GM12878 (cell line): ENCODE data around the gene POLR1G. TPM values are rescaled to one million over a fixed set of nuclear protein-coding genes. Genes with fewer than 3 reads are reported as not detected.

Source experiments
- ATF2 ChIP-seq: IDR thresholded peaks from 2 replicates; pipeline ENCODE4 v1.6.1; 2012; ENCODE audit warnings: low read length, inconsistent platforms
- ATF3 ChIP-seq: IDR thresholded peaks from 2 replicates; pipeline ENCODE4 v1.6.1; 2011; ENCODE audit warnings: low read depth, mild to moderate bottlenecking, low read length, moderate library complexity, borderline replicate concordance; ENCODE audit errors: extremely low read depth
- BHLHE40 ChIP-seq, 2 experiments: fragments of 450-650 bp in 1 of 2; IDR thresholded peaks; 2 replicates each; pipeline ENCODE4 v1.6.1; 2011 to 2017; ENCODE audit warnings: low read depth in 2 of 2, borderline replicate concordance in 1 of 2, improper control_type of control experiment in 1 of 2, low read length in 1 of 2, mild to moderate bottlenecking in 1 of 2
- CEBPB ChIP-seq, 2 experiments: fragments of 150-350 bp in 1 of 2; IDR thresholded peaks; 2 replicates each; pipeline ENCODE4 v1.6.1; 2012 to 2014; ENCODE audit warnings: low read depth in 2 of 2, low read length in 2 of 2, borderline replicate concordance in 1 of 2, inconsistent platforms in 1 of 2
- CEBPZ ChIP-seq: fragments of 150-350 bp; IDR thresholded peaks from 2 replicates; pipeline ENCODE4 v1.6.1; 2016; ENCODE audit warnings: low read depth, low read length
- CHD4 ChIP-seq: fragments of 200-600 bp; sonication (generic); IDR thresholded peaks from 2 replicates; pipeline ENCODE4 v1.6.1; 2016; ENCODE audit warnings: mild to moderate bottlenecking
- FOXK2 ChIP-seq: fragments of 450-650 bp; IDR thresholded peaks from 2 replicates; pipeline ENCODE4 v1.6.1; 2017; ENCODE audit warnings: mild to moderate bottlenecking, moderate library complexity
- HCFC1 ChIP-seq: fragments of 150-350 bp; IDR thresholded peaks from 2 replicates; pipeline ENCODE4 v1.6.1; 2014; ENCODE audit warnings: low read length
- JUNB ChIP-seq: IDR thresholded peaks from 2 replicates; pipeline ENCODE4 v1.6.1; 2016; ENCODE audit warnings: antibody characterized with exemption, mild to moderate bottlenecking
- MTA3 ChIP-seq: IDR thresholded peaks from 2 replicates; pipeline ENCODE4 v1.6.1; 2012; ENCODE audit warnings: low read length, inconsistent platforms, borderline replicate concordance
- NRF1 ChIP-seq: conservative IDR thresholded peaks from 2 replicates; pipeline ENCODE4 v1.6.1; 2011; ENCODE audit warnings: mild to moderate bottlenecking, low read depth, low read length, improper control_type of control experiment
- POLR2A ChIP-seq: IDR thresholded peaks from 2 replicates; pipeline ENCODE4 v1.6.1; 2011; ENCODE audit warnings: low read depth, mild to moderate bottlenecking, low read length
- POU2F2 ChIP-seq: IDR thresholded peaks from 3 replicates; pipeline ENCODE4 v1.6.1; 2011; ENCODE audit warnings: low read depth, mild to moderate bottlenecking, low read length, borderline replicate concordance
- STAT3 ChIP-seq: IDR thresholded peaks from 2 replicates; pipeline ENCODE4 v1.6.1; 2011; ENCODE audit warnings: low read depth, low read length, improper control_type of control experiment
- ZBTB33 ChIP-seq: fragments of 450-650 bp; IDR thresholded peaks from 2 replicates; pipeline ENCODE4 v1.6.1; 2017; ENCODE audit warnings: mild to moderate bottlenecking
- ZBTB4 ChIP-seq: fragments of 450-650 bp; formaldehyde crosslinking; IDR thresholded peaks from 2 replicates; pipeline ENCODE4 v1.4.0; 2022; ENCODE audit warnings: mild to moderate bottlenecking, moderate library complexity
- polyA plus RNA-seq, 11 experiments: library from polyadenylated mRNA; depleted of rRNA in 4 of 11; unstranded in 6 of 11; stranded (reverse) in 5 of 11; fragments of >200 nt; fragmentation: Nextera tagmentation in 4 of 11; fragmentation: Illumina TruSeq in 1 of 11; extraction: Ambion mirVana in 4 of 11; extraction: Trizol in 1 of 11; gene quantifications; 1 replicate in 1 of 11; 2 replicates in 10 of 11; pipeline versions ENCODE4 v1.2.1 to v1.2.3, GENCODE V29; 2011 to 2016; ENCODE audit warnings: inconsistent platforms in 2 of 11, missing spikeins in 2 of 11, low read depth in 1 of 11
- total RNA-seq, 4 experiments: library from RNA; depleted of rRNA in 3 of 4; stranded (reverse); fragments of >200 nt in 3 of 4; fragmentation: Illumina TruSeq in 1 of 4; extraction: Trizol in 1 of 4; gene quantifications; 2 replicates each; pipeline versions ENCODE4 v1.2.1 to v1.2.3, GENCODE V29; 2013 to 2021

Gene POLR1G
- total and polyA plus RNA-seq, 10 of the 15 experiments (the other 5 are each of a cell fraction or from before 2014, with no cell fraction given) = 2.0 to 30.9 (median 20.5) TPM

GRCh38 chr19:45455707-45456499, 49.5 kb downstream of the POLR1G start (continued):
- TF ChIP-seq ATF2 (no peak), CEBPZ (no peak), HCFC1 (no peak), BHLHE40 (IDR thresholded peaks at IDR 0.05; ENCODE audit: borderline replicate concordance in 1 of 2, low read depth in 2 of 2, low read length in 1 of 2) (peak; percentile 74 to 90), ATF3 (no peak), POLR2A (no peak), POU2F2 (no peak), FOXK2 (no peak), ZBTB4 (no peak), JUNB (peak; percentile 66), ZBTB33 (no peak), STAT3 (no peak), MTA3 (no peak), CEBPB (IDR thresholded peaks at IDR 0.05; ENCODE audit: borderline replicate concordance in 1 of 2, low read depth in 2 of 2, low read length in 2 of 2) (no peak), NRF1 (no peak), CHD4 (no peak)
